ENCODE results near the gene MINK1.

- TF ChIP-seq POLR2AphosphoS5 (IDR thresholded peaks at IDR 0.05) = no peak
- no peak for TF ChIP-seq CTCF (IDR thresholded peaks at IDR 0.05)
- TF ChIP-seq POLR2A (IDR thresholded peaks at IDR 0.05) = no peak
These were observed 62.0 kb downstream of the MINK1 start for GRCh38 chr17:4895121-4895520.

Measured in breast epithelium (tissue), 3 donors.